ENCODE results near the gene SLTM. TPM values are rescaled to one million over a fixed set of nuclear protein-coding genes. Genes with fewer than 3 reads are reported as not detected.

SLTM gene
- polyA plus RNA-seq, 1 donor (not counting 4 experiments of a cell fraction or from before 2014, with no cell fraction given), result 58.9 TPM

DNA sequence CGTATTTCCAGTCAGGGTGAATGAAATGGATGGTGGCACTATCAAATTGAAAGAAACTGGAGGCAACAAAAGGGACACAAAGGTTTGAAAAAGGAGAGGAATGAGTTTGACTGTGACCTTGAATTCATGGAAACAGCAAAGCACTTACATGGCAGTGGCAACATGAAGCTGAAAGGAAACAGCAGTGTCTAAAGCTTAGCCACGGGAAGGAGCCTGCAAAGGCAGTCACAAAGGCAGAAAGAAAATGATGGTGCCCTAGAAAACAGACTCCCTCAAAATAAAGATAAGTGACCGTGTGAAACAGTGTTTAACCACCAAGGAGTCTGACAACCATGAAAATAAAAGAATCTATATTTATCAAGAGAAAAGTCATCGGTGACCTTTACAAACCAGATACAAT, 51.2 kb downstream of the SLTM start:
- peaks cover 2% of the 10 kb centered on the region for H4K20me1 ChIP-seq (ENCODE audit: control insufficient read depth, extremely low read depth, insufficient read depth, low read length)
- no peak overlapping the region for H3K27ac ChIP-seq (ENCODE audit: control insufficient read depth, insufficient read depth, low read length)
- no peak overlapping the region for H3K4me3 ChIP-seq (ENCODE audit: control insufficient read depth in 2 of 3, extremely low read depth in 1 of 3, insufficient read depth in 2 of 3, low read depth in 1 of 3, low read length in 3 of 3)
- no peak overlapping the region for H3K9ac ChIP-seq (ENCODE audit: control insufficient read depth, extremely low read depth, insufficient read depth, low read length)
- no peaks in the 10 kb centered on the region for H3K27me3 ChIP-seq (ENCODE audit: control insufficient read depth, extremely low read depth, insufficient read depth, low read length)
- no peak overlapping the region for H3K4me2 ChIP-seq (ENCODE audit: control insufficient read depth, extremely low read depth, insufficient read depth, low read depth, low read length)
- H2AFZ ChIP-seq (ENCODE audit: control insufficient read depth, low read length), result no peak overlapping the region
- dilution Hi-C loops (cut with MboI; ENCODE audit: extremely low pct_ligation_motif_present, low sequenced_read_pairs), result no loop called here
- DNase-seq (ENCODE audit: low read depth, low spot score), result no peak
- TF ChIP-seq EZH2 (IDR thresholded peaks at IDR 0.05; ENCODE audit: low read length), result no peak
- TF ChIP-seq, protein P1, sequence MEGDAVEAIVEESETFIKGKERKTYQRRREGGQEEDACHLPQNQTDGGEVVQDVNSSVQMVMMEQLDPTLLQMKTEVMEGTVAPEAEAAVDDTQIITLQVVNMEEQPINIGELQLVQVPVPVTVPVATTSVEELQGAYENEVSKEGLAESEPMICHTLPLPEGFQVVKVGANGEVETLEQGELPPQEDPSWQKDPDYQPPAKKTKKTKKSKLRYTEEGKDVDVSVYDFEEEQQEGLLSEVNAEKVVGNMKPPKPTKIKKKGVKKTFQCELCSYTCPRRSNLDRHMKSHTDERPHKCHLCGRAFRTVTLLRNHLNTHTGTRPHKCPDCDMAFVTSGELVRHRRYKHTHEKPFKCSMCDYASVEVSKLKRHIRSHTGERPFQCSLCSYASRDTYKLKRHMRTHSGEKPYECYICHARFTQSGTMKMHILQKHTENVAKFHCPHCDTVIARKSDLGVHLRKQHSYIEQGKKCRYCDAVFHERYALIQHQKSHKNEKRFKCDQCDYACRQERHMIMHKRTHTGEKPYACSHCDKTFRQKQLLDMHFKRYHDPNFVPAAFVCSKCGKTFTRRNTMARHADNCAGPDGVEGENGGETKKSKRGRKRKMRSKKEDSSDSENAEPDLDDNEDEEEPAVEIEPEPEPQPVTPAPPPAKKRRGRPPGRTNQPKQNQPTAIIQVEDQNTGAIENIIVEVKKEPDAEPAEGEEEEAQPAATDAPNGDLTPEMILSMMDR (optimal IDR thresholded peaks at IDR 0.05 in 1 of 3, IDR thresholded peaks at IDR 0.05 in 1 of 3, conservative IDR thresholded peaks at IDR 0.05 in 1 of 3; ENCODE audit: extremely low read depth in 1 of 3, insufficient read depth in 2 of 3, low read length in 3 of 3), result no peak
- no peak for FAIRE-seq
- H3K9me3 ChIP-seq (ENCODE audit: control insufficient read depth, low read depth, low read length), result no peaks in the 10 kb centered on the region
- H3K9me1 ChIP-seq (ENCODE audit: control insufficient read depth, extremely low read depth, insufficient read depth, low read length), result no peaks in the 10 kb centered on the region
- H3K4me1 ChIP-seq (ENCODE audit: control insufficient read depth, extremely low read depth, insufficient read depth, low read length), result no peaks in the 10 kb centered on the region
- no peaks in the 10 kb centered on the region for H3K79me2 ChIP-seq (ENCODE audit: control insufficient read depth, insufficient read depth, low read length)
- H3K36me3 ChIP-seq (ENCODE audit: control insufficient read depth in 2 of 2, extremely low read depth in 1 of 2, insufficient read depth in 2 of 2, low read length in 2 of 2), result peaks cover 28 to 32% of the 10 kb centered on the region in 2 experiments

DNA sequence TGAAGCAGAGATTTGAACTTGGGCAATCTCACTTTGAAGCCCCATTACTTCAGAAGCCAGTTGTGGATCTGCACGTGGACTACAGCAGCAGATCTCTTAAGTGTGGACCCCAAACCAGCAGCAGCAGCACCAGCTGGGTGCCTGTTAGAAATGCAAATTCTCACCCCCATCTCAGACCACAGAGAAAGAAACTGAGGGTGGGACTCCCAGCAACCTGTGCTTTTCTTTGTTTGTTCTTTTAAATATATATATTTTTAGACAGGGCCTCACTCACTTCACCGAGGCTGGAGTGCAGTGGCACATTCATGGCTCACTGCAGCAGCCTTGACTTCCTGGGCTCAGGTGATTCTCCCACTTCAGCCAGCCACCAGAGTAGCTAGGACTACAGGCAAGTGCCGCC, 53.2 kb downstream of the SLTM start:
- Histone ChIP-seq H3K9me1 (ENCODE audit: control insufficient read depth, extremely low read depth, insufficient read depth, low read length) (no peaks in the 10 kb centered on the region), H3K27ac (ENCODE audit: control insufficient read depth, insufficient read depth, low read length) (no peak overlapping the region), H4K20me1 (ENCODE audit: control insufficient read depth, extremely low read depth, insufficient read depth, low read length) (peaks cover 2% of the 10 kb centered on the region), H3K4me1 (ENCODE audit: control insufficient read depth, extremely low read depth, insufficient read depth, low read length) (no peaks in the 10 kb centered on the region), H3K4me3 (ENCODE audit: control insufficient read depth in 2 of 3, extremely low read depth in 1 of 3, insufficient read depth in 2 of 3, low read depth in 1 of 3, low read length in 3 of 3) (no peak overlapping the region), H3K9me3 (ENCODE audit: control insufficient read depth, low read depth, low read length) (no peaks in the 10 kb centered on the region), H3K4me2 (ENCODE audit: control insufficient read depth, extremely low read depth, insufficient read depth, low read depth, low read length) (no peak overlapping the region), H3K36me3 (ENCODE audit: control insufficient read depth in 2 of 2, extremely low read depth in 1 of 2, insufficient read depth in 2 of 2, low read length in 2 of 2) (peaks cover 23 to 26% of the 10 kb centered on the region in 2 experiments), H3K27me3 (ENCODE audit: control insufficient read depth, extremely low read depth, insufficient read depth, low read length) (no peaks in the 10 kb centered on the region), H2AFZ (ENCODE audit: control insufficient read depth, low read length) (no peak overlapping the region), H3K79me2 (ENCODE audit: control insufficient read depth, insufficient read depth, low read length) (no peaks in the 10 kb centered on the region), H3K9ac (ENCODE audit: control insufficient read depth, extremely low read depth, insufficient read depth, low read length) (no peak overlapping the region)
- DNase-seq (ENCODE audit: low read depth, low spot score) (no peak), FAIRE-seq (no peak)
- dilution Hi-C loops (cut with MboI; ENCODE audit: extremely low pct_ligation_motif_present, low sequenced_read_pairs), result no loop called here
- TF ChIP-seq EZH2 (IDR thresholded peaks at IDR 0.05; ENCODE audit: low read length), result no peak
- TF ChIP-seq, protein P1 (optimal IDR thresholded peaks at IDR 0.05 in 1 of 3, IDR thresholded peaks at IDR 0.05 in 1 of 3, conservative IDR thresholded peaks at IDR 0.05 in 1 of 3; ENCODE audit: extremely low read depth in 1 of 3, insufficient read depth in 2 of 3, low read length in 3 of 3), result no peak

All from keratinocyte (primary cell).